Natural killer cell (primary cell): ENCODE results near the gene INHBB. TPM values are rescaled to one million over a fixed set of nuclear protein-coding genes. Genes with fewer than 3 reads are reported as not detected.
A peak's percentile ranks its signal among the peaks of the same experiment; 100 is the strongest.

Experiments used
- ATAC-seq, 3 donors: fragments of 150-1000 bp in 2 of 3; fragments of 200-7000 bp in 1 of 3; cut with Tn5 transposase; 1 replicate in 1 of 3; 2 replicates in 2 of 3; pipeline ENCODE4 v1.10.0; 2021; ENCODE audit warnings: mild to moderate bottlenecking in 2 of 3, moderate library complexity in 2 of 3
- DNase-seq, 2 donors: peaks; one replicate each; pipeline versions ENCODE4 v3.0.0 to v3.0.0-alpha.2; 2013 to 2021; ENCODE audit warnings: mixed read lengths in 1 of 2
- H3K27ac ChIP-seq: one replicate; pipeline ENCODE4 v1.5.1; 2013; ENCODE audit warnings: mild to moderate bottlenecking, low read length
- H3K27me3 ChIP-seq: one replicate; pipeline ENCODE4 v1.6.1; 2013; ENCODE audit warnings: low read length; ENCODE audit not compliant: control insufficient read depth, insufficient read depth
- H3K36me3 ChIP-seq: one replicate; pipeline ENCODE4 v1.6.1; 2013; ENCODE audit warnings: low read length; ENCODE audit not compliant: control insufficient read depth, insufficient read depth
- H3K4me1 ChIP-seq: one replicate; pipeline ENCODE4 v1.6.1; 2013; ENCODE audit warnings: low read length; ENCODE audit not compliant: control insufficient read depth, insufficient read depth
- H3K4me3 ChIP-seq: one replicate; pipeline ENCODE4 v1.5.1; 2013; ENCODE audit warnings: low read length
- H3K9me3 ChIP-seq: one replicate; pipeline ENCODE4 v1.6.1; 2013; ENCODE audit warnings: low read length; ENCODE audit not compliant: control insufficient read depth, insufficient read depth
- H3K27ac Mint-ChIP-seq, 2 donors: one replicate each; pipeline ENCODE4 v1.8.0; 2022; ENCODE audit warnings: mild to moderate bottlenecking in 2 of 2, mixed read lengths in 2 of 2, moderate library complexity in 1 of 2
- H3K27me3 Mint-ChIP-seq, 2 donors: one replicate each; pipeline ENCODE4 v1.8.0; 2022; ENCODE audit warnings: low read depth in 2 of 2, mixed read lengths in 2 of 2
- H3K36me3 Mint-ChIP-seq: one replicate; pipeline ENCODE4 v1.8.0; 2022; ENCODE audit warnings: mixed read lengths
- H3K4me1 Mint-ChIP-seq, 2 donors: one replicate each; pipeline ENCODE4 v1.8.0; 2022; ENCODE audit warnings: mixed read lengths in 2 of 2
- H3K4me3 Mint-ChIP-seq: one replicate; pipeline ENCODE4 v1.8.0; 2022; ENCODE audit warnings: mild to moderate bottlenecking, moderate library complexity, mixed read lengths
- H3K9me3 Mint-ChIP-seq, 2 donors: one replicate each; pipeline ENCODE4 v1.8.0; 2022; ENCODE audit warnings: mixed read lengths in 2 of 2
- WGBS: methylation state at CpG from one replicate; pipeline ENCODE4 v1.1.7; 2013; ENCODE audit warnings: missing lambda C conversion rate; ENCODE audit not compliant: insufficient coverage; 5-methylcytosine and 5-hydroxymethylcytosine counted together
- intact Hi-C: fragments of 100-400 bp; cut with micrococcal nuclease; formaldehyde crosslinking; loops from one replicate; pipeline ENCODE4 v1.14.2; 2022
- total RNA-seq, 4 donors: library from RNA; stranded (reverse); fragments of 120-200 nt in 1 of 4; gene quantifications; one replicate each; pipeline versions ENCODE4 v1.2.3 to v1.2.4, GENCODE V29; 2013 to 2022
- TF ChIP-seq, protein P1 (sequence below): fragments of 200-600 bp; IDR thresholded peaks from one replicate; pipeline ENCODE4 v1.8.0; 2022; ENCODE audit warnings: antibody characterized with exemption

INHBB gene
- total RNA-seq, 3 donors from 2014 or later (not counting 1 experiment from before 2014, with no cell fraction given): 0.07 to 0.10 TPM; not detected in 1

GRCh38 chr2:120317180-120317533, 28.8 kb upstream of the INHBB start:
- H3K9me3 ChIP-seq: no peaks in the 10 kb centered on the region
- no peak overlapping the region for H3K27ac ChIP-seq
- H3K27me3 Mint-ChIP-seq: peaks cover 14 to 23% of the 10 kb centered on the region in 2 donors
- no peak overlapping the region for H3K27ac Mint-ChIP-seq
- DNase-seq (no peak), ATAC-seq (no peak)
- H3K4me3 Mint-ChIP-seq: peak overlapping the region; percentile 22
- no peaks in the 10 kb centered on the region for H3K36me3 ChIP-seq
- no peaks in the 10 kb centered on the region for H3K9me3 Mint-ChIP-seq
- TF ChIP-seq, protein P1, sequence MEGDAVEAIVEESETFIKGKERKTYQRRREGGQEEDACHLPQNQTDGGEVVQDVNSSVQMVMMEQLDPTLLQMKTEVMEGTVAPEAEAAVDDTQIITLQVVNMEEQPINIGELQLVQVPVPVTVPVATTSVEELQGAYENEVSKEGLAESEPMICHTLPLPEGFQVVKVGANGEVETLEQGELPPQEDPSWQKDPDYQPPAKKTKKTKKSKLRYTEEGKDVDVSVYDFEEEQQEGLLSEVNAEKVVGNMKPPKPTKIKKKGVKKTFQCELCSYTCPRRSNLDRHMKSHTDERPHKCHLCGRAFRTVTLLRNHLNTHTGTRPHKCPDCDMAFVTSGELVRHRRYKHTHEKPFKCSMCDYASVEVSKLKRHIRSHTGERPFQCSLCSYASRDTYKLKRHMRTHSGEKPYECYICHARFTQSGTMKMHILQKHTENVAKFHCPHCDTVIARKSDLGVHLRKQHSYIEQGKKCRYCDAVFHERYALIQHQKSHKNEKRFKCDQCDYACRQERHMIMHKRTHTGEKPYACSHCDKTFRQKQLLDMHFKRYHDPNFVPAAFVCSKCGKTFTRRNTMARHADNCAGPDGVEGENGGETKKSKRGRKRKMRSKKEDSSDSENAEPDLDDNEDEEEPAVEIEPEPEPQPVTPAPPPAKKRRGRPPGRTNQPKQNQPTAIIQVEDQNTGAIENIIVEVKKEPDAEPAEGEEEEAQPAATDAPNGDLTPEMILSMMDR: no peak
- H3K4me1 Mint-ChIP-seq: peaks cover 11 to 17% of the 10 kb centered on the region in 2 donors
- no peaks in the 10 kb centered on the region for H3K36me3 Mint-ChIP-seq
- intact Hi-C loops: loop anchor here (10.0 kb wide), 1 partner anchor 672 kb away; no protein-coding TSS in a partner anchor
- H3K4me1 ChIP-seq: peaks cover 11% of the 10 kb centered on the region
- H3K4me3 ChIP-seq: no peak overlapping the region
- H3K27me3 ChIP-seq: no peaks in the 10 kb centered on the region

- Histone ChIP-seq H3K27me3 (no peaks in the 10 kb centered on the region), H3K4me1 (peaks cover 8% of the 10 kb centered on the region), H3K9me3 (no peaks in the 10 kb centered on the region), H3K27ac (no peak overlapping the region), H3K4me3 (no peak overlapping the region), H3K36me3 (no peaks in the 10 kb centered on the region)
- no peak for ATAC-seq
- H3K36me3 Mint-ChIP-seq: no peaks in the 10 kb centered on the region
- no peak overlapping the region for H3K27ac Mint-ChIP-seq
- intact Hi-C loops: loop anchor here (10.0 kb wide), 1 partner anchor 673 kb away; no protein-coding TSS in a partner anchor
- H3K4me3 Mint-ChIP-seq: no peak overlapping the region
- TF ChIP-seq, protein P1: no peak
- H3K9me3 Mint-ChIP-seq: no peaks in the 10 kb centered on the region
- H3K27me3 Mint-ChIP-seq: peaks cover 12 to 23% of the 10 kb centered on the region in 2 donors
- WGBS: 60% methylated on average over 8 of the region's 8 CpGs
- no peak for DNase-seq
- H3K4me1 Mint-ChIP-seq: peaks cover 6 to 12% of the 10 kb centered on the region in 2 donors
Observed at GRCh38 chr2:120317916-120318315, 28.0 kb upstream of the INHBB start.

- Histone ChIP-seq H3K4me3 (no peak overlapping the region), H3K36me3 (no peaks in the 10 kb centered on the region), H3K4me1 (peaks cover under 1% of the 10 kb centered on the region), H3K27ac (no peak overlapping the region), H3K9me3 (no peaks in the 10 kb centered on the region), H3K27me3 (no peaks in the 10 kb centered on the region)
- TF ChIP-seq, protein P1: no peak
- ATAC-seq (no peak), DNase-seq (no peak)
- H3K4me3 Mint-ChIP-seq: no peak overlapping the region
- peaks cover 14 to 16% of the 10 kb centered on the region in 2 donors for H3K27me3 Mint-ChIP-seq
- peaks cover 0 to 7% of the 10 kb centered on the region in 2 donors for H3K4me1 Mint-ChIP-seq
- no peaks in the 10 kb centered on the region for H3K9me3 Mint-ChIP-seq
- WGBS: 87% methylated on average over 8 of the region's 8 CpGs
- intact Hi-C loops: loop anchor here (10.0 kb wide), 1 partner anchor 674 kb away; no protein-coding TSS in a partner anchor
- H3K36me3 Mint-ChIP-seq: no peaks in the 10 kb centered on the region
- no peak overlapping the region for H3K27ac Mint-ChIP-seq
Observed at GRCh38 chr2:120318626-120319025, 27.3 kb upstream of the INHBB start.

GRCh38 chr2:120319123-120319522, 26.8 kb upstream of the INHBB start:
- Histone ChIP-seq H3K4me3 (no peak overlapping the region), H3K27ac (no peak overlapping the region), H3K4me1 (no peaks in the 10 kb centered on the region), H3K9me3 (no peaks in the 10 kb centered on the region), H3K36me3 (no peaks in the 10 kb centered on the region), H3K27me3 (no peaks in the 10 kb centered on the region)
- intact Hi-C loops: loop anchor here (10.0 kb wide), 1 partner anchor 674 kb away; no protein-coding TSS in a partner anchor
- H3K9me3 Mint-ChIP-seq: no peaks in the 10 kb centered on the region
- TF ChIP-seq, protein P1: no peak
- H3K27me3 Mint-ChIP-seq: peaks cover 11 to 15% of the 10 kb centered on the region in 2 donors
- no peak overlapping the region for H3K27ac Mint-ChIP-seq
- ATAC-seq (no peak), DNase-seq (no peak)
- H3K4me3 Mint-ChIP-seq: no peak overlapping the region
- no peaks in the 10 kb centered on the region for H3K36me3 Mint-ChIP-seq
- peaks cover 0 to 7% of the 10 kb centered on the region in 2 donors for H3K4me1 Mint-ChIP-seq
- 95% methylated on average over 10 of the region's 10 CpGs for WGBS
